ENCODE data around the gene TAF6.

The TAF6 gene

DNA sequence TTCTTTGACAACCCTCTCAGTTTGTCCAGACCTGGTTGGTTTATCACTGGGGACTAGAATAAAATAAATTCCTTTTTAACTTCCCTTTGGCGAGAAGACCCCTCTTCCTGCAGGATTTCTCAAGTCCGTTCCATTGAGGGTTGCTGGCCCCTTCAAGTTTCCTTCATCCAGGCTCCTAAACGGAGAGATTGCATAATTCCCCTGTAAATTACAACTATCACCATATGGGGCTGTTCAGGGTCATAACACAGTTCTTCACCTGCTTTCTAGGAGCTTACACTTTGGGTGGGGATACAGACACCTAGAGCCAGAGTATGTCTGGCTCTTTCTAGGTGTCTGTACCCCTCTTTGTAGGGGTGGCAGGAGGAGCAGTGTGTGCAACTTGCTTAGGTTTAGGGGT, 33.6 kb downstream of the TAF6 start:
- H3K4me2 ChIP-seq (ENCODE audit: low read depth, low read length, poor library complexity, severe bottlenecking): no peak overlapping the region

DNA sequence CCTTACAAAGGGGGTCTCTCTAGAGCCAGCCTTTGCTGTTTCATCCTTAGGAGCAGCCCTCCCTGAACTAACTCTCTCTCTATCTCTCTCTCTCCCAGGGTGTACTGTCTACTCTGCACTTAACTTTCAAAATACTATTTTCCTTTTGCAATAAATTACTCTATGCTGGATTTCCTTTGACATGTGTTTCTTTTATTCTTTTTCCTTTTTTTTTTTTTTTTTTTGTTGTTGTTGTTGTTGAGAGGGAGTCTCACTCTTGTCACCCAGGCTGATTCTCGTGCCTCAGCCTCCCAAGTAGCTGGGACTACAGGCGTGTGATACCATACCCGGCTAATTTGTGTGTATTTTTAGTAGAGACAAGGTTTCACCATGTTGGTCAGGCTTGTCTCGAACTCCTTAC, 36.2 kb downstream of the TAF6 start:
- Histone ChIP-seq H3K4me2 (ENCODE audit: low read depth, low read length, poor library complexity, severe bottlenecking) (peak overlapping the region; percentile 70), H3K27me3 (ENCODE audit: low read length) (no peaks in the 10 kb centered on the region; the same call in 1 of the 2 replicates), H3K36me3 (ENCODE audit: low read length) (no peaks in the 10 kb centered on the region), H3K9me3 (ENCODE audit: insufficient read depth, low read length) (no peaks in the 10 kb centered on the region), H4K20me1 (ENCODE audit: low read depth, low read length) (no peaks in the 10 kb centered on the region), H3K9ac (ENCODE audit: low read length) (no peak overlapping the region), H3K4me3 (ENCODE audit: insufficient read depth, low read length, poor library complexity, severe bottlenecking) (no peak overlapping the region), H3F3A (ENCODE audit: insufficient read depth) (peaks cover 16% of the 10 kb centered on the region), H3K27ac (ENCODE audit: low read depth, low read length) (peak overlapping the region; percentile 28), H3K9me2 (replicated peaks; ENCODE audit: insufficient read depth, low read length) (no peaks in the 10 kb centered on the region), H2AFZ (ENCODE audit: low read depth, low read length, severe bottlenecking) (no peak overlapping the region), H3K79me2 (ENCODE audit: insufficient read depth, low read length) (peaks cover 29% of the 10 kb centered on the region)
- TF ChIP-seq, protein P1, sequence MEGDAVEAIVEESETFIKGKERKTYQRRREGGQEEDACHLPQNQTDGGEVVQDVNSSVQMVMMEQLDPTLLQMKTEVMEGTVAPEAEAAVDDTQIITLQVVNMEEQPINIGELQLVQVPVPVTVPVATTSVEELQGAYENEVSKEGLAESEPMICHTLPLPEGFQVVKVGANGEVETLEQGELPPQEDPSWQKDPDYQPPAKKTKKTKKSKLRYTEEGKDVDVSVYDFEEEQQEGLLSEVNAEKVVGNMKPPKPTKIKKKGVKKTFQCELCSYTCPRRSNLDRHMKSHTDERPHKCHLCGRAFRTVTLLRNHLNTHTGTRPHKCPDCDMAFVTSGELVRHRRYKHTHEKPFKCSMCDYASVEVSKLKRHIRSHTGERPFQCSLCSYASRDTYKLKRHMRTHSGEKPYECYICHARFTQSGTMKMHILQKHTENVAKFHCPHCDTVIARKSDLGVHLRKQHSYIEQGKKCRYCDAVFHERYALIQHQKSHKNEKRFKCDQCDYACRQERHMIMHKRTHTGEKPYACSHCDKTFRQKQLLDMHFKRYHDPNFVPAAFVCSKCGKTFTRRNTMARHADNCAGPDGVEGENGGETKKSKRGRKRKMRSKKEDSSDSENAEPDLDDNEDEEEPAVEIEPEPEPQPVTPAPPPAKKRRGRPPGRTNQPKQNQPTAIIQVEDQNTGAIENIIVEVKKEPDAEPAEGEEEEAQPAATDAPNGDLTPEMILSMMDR (IDR thresholded peaks at IDR 0.05; ENCODE audit: insufficient read depth, low read length, poor library complexity, severe bottlenecking): no peak
- no peak for TF ChIP-seq EZH2phosphoT487 (conservative IDR thresholded peaks at IDR 0.05; ENCODE audit: low read length)

More for the DNA sequence above, 33.6 kb downstream of the TAF6 start:
- Histone ChIP-seq H2AFZ (ENCODE audit: low read depth, low read length, severe bottlenecking) (no peak overlapping the region), H3F3A (ENCODE audit: insufficient read depth) (peaks cover 28% of the 10 kb centered on the region), H3K36me3 (ENCODE audit: low read length) (no peaks in the 10 kb centered on the region), H3K27me3 (ENCODE audit: low read length) (no peaks in the 10 kb centered on the region; the same call in 1 of the 2 replicates), H3K9me2 (replicated peaks; ENCODE audit: insufficient read depth, low read length) (no peaks in the 10 kb centered on the region), H3K9me3 (ENCODE audit: insufficient read depth, low read length) (no peaks in the 10 kb centered on the region), H3K4me3 (ENCODE audit: insufficient read depth, low read length, poor library complexity, severe bottlenecking) (no peak overlapping the region), H4K20me1 (ENCODE audit: low read depth, low read length) (no peaks in the 10 kb centered on the region), H3K27ac (ENCODE audit: low read depth, low read length) (no peak overlapping the region), H3K9ac (ENCODE audit: low read length) (no peak overlapping the region), H3K79me2 (ENCODE audit: insufficient read depth, low read length) (peaks cover 18% of the 10 kb centered on the region)
- TF ChIP-seq, protein P1 (IDR thresholded peaks at IDR 0.05; ENCODE audit: insufficient read depth, low read length, poor library complexity, severe bottlenecking): no peak
- TF ChIP-seq EZH2phosphoT487 (conservative IDR thresholded peaks at IDR 0.05; ENCODE audit: low read length): no peak

DNA sequence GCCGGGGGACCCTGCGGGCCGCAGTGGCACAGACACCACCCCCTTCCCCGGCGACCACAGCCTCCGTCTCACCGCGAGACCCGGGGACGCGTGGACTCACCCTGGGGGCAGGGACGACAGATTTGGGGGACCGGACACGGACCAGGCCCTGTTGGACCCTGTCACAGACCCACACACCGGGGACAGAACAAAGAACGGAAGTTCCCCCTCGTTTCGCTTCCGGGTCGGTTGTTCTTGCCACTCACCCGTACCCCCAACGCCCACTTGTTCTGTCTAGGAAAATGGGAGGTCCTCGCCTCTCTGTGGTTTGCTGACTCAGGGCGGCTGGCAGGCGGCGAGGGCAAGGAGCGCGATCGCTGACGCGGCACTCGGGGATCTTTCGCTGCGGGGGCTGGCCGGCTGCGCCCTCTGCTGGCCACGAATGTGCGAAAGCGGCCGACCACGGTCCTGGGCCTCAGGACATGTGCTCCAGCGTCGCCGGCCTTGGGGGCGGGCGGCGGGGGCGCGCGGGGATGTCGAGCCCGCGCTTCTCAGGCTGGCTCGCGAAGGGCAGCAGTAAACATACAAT, 37.5 kb downstream of the TAF6 start, which contains the start of gene ZNF3:
ZNF3 (minus strand) TSS at position 189 of the 568 bp plus-strand sequence. CDS start 4,366 bp downstream, outside the sequence.
- Histone ChIP-seq H3K79me2 (ENCODE audit: insufficient read depth, low read length) (peaks cover 29% of the 10 kb centered on the region), H3K4me3 (ENCODE audit: insufficient read depth, low read length, poor library complexity, severe bottlenecking) (peak within 1 kb of the TSS; percentile 88), H3K27ac (ENCODE audit: low read depth, low read length) (peak within 1 kb of the TSS; percentile 50), H2AFZ (ENCODE audit: low read depth, low read length, severe bottlenecking) (peak within 1 kb of the TSS; percentile 55), H3F3A (ENCODE audit: insufficient read depth) (peaks cover 16% of the 10 kb centered on the region), H4K20me1 (ENCODE audit: low read depth, low read length) (no peaks in the 10 kb centered on the region), H3K9me2 (replicated peaks; ENCODE audit: insufficient read depth, low read length) (no peaks in the 10 kb centered on the region), H3K36me3 (ENCODE audit: low read length) (no peaks in the 10 kb centered on the region), H3K27me3 (ENCODE audit: low read length) (no peaks in the 10 kb centered on the region; the same call in 1 of the 2 replicates), H3K9me3 (ENCODE audit: insufficient read depth, low read length) (no peaks in the 10 kb centered on the region), H3K4me2 (ENCODE audit: low read depth, low read length, poor library complexity, severe bottlenecking) (peak within 1 kb of the TSS; percentile 70), H3K9ac (ENCODE audit: low read length) (peak within 1 kb of the TSS; percentile 70)
- TF ChIP-seq, protein P1 (IDR thresholded peaks at IDR 0.05; ENCODE audit: insufficient read depth, low read length, poor library complexity, severe bottlenecking): peak; percentile 99
- TF ChIP-seq EZH2phosphoT487 (conservative IDR thresholded peaks at IDR 0.05; ENCODE audit: low read length): no peak
